Activated B cell treated with CpG ODN at 0.5 μM for 24 hours (primary cell): ENCODE data around the gene PLCD4. TPM values are rescaled to one million over a fixed set of nuclear protein-coding genes. Genes with fewer than 3 reads are reported as not detected.

ENCODE experiments used
- ATAC-seq: fragments of 200-7000 bp; cut with Tn5 transposase; one replicate; pipeline ENCODE4 v1.10.0; 2021; ENCODE audit warnings: low read depth, mild to moderate bottlenecking, moderate library complexity
- CTCF ChIA-PET: fragments of 350-600 bp; sonication (Branson Sonifier 250); formaldehyde crosslinking; loops from one replicate; lab custom pipeline; 2021; ENCODE audit warnings: antibody characterized with exemption; lab: Charles Lee
- POLR2A ChIA-PET: fragments of 350-600 bp; sonication (Branson Sonifier 250); formaldehyde crosslinking; loops from one replicate; lab custom pipeline; 2021; ENCODE audit warnings: antibody characterized with exemption; lab: Charles Lee
- DNase-seq: peaks from one replicate; pipeline ENCODE4 v3.0.0; 2022
- H3K27ac Mint-ChIP-seq: one replicate; pipeline ENCODE4 v1.8.0; 2020; ENCODE audit warnings: mixed read lengths
- H3K27me3 Mint-ChIP-seq: one replicate; pipeline ENCODE4 v1.8.0; 2021; ENCODE audit warnings: mixed read lengths
- H3K36me3 Mint-ChIP-seq: one replicate; pipeline ENCODE4 v1.8.0; 2021; ENCODE audit warnings: low read depth, mixed read lengths
- H3K4me1 Mint-ChIP-seq: one replicate; pipeline ENCODE4 v1.8.0; 2021; ENCODE audit warnings: mixed read lengths
- H3K4me3 Mint-ChIP-seq: one replicate; pipeline ENCODE4 v1.8.0; 2020; ENCODE audit warnings: mild to moderate bottlenecking, mixed read lengths
- H3K9me3 Mint-ChIP-seq: one replicate; pipeline ENCODE4 v1.8.0; 2020; ENCODE audit warnings: mixed read lengths
- intact Hi-C: fragments of 100-400 bp; cut with micrococcal nuclease; formaldehyde crosslinking; loops from one replicate; pipeline ENCODE4 v1.15.1; 2024
- total RNA-seq: library from RNA; stranded (reverse); gene quantifications from 2 replicates; pipeline ENCODE4 v1.2.3, GENCODE V29; 2022
- TF ChIP-seq, protein P1 (sequence below): fragments of 200-600 bp; IDR thresholded peaks from one replicate; pipeline ENCODE4 v1.8.0; 2022; ENCODE audit warnings: antibody characterized with exemption, mild to moderate bottlenecking

Gene PLCD4
- total RNA-seq, 1 donor from 2014 or later = 0.64 TPM

DNA sequence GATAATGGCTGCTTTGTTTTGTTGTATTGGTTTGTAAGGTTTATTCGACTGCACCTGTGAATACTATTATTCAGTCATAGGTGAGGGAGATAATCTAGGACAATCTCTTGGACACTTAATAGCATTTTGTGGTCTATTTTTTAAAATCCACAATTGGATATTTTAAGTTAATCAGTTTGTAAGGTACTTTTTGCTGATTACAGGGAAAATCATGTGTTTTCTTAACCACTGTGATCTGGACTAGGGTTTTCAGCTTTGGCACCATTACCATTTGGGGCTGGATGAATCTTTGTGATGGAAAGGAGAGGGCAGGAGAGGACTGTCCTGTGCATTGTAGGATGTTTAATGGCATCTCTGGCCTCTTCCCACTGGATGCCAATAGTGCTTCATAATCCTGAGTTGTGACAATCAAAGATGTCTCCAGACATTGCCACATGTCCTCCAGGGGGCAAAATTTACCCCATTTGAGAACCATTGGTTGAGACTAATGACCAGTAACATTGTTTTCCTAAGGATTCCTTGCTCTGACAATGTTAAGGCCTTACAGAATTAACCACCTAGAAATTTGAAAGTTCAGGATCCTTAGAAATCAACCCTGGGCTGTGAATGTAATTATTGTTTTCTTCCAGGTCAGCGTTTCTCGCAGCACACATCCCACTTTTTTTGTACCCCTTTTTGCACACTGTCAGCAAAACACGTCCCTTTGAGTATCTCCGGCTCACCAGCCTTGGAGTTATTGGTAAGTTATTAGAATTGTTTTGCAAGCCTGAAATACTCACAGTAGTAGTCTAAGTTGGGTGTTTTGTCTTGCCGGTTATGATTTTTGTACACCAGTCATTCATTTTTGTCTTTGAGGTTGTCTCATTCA is 23.5 kb upstream of the PLCD4 start:
- Mint-ChIP-seq H3K36me3 (peaks cover 74% of the 10 kb centered on the region), H3K27ac (no peak overlapping the region)
- CTCF ChIA-PET = no interaction called here

DNA sequence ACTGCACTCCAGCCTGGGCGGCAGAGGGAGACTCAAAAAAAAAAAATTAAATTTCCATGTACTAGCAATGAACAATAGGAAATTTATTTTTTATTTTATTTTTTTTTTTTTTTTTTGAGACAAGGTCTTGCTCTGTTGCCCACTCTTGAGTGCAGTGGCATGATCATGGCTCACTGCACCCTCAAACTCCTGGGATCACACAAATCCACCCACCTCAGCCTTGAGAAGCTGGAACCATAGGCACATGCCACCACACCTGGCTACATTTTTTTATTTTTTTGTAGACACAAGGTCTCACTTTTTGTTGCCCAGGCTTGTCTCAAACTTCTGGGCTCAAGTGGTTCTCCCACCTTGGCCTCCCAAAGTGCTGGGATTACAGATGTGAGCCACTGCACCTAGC is 22.2 kb upstream of the PLCD4 start:
- ChIA-PET CTCF (no interaction called here), POLR2A (no interaction called here)
- ATAC-seq (no peak), DNase-seq (no peak)
- intact Hi-C loops = no loop called here
- TF ChIP-seq, protein P1, sequence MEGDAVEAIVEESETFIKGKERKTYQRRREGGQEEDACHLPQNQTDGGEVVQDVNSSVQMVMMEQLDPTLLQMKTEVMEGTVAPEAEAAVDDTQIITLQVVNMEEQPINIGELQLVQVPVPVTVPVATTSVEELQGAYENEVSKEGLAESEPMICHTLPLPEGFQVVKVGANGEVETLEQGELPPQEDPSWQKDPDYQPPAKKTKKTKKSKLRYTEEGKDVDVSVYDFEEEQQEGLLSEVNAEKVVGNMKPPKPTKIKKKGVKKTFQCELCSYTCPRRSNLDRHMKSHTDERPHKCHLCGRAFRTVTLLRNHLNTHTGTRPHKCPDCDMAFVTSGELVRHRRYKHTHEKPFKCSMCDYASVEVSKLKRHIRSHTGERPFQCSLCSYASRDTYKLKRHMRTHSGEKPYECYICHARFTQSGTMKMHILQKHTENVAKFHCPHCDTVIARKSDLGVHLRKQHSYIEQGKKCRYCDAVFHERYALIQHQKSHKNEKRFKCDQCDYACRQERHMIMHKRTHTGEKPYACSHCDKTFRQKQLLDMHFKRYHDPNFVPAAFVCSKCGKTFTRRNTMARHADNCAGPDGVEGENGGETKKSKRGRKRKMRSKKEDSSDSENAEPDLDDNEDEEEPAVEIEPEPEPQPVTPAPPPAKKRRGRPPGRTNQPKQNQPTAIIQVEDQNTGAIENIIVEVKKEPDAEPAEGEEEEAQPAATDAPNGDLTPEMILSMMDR = no peak
- Mint-ChIP-seq H3K27ac (no peak overlapping the region), H3K9me3 (no peaks in the 10 kb centered on the region), H3K4me3 (no peak overlapping the region), H3K27me3 (no peaks in the 10 kb centered on the region), H3K36me3 (peaks cover 81% of the 10 kb centered on the region), H3K4me1 (peaks cover 4% of the 10 kb centered on the region)

More for the DNA sequence above, 23.5 kb upstream of the PLCD4 start:
- intact Hi-C loops = no loop called here
- DNase-seq (no peak), ATAC-seq (no peak)
- H3K4me3 Mint-ChIP-seq = no peak overlapping the region
- TF ChIP-seq, protein P1 = no peak
- no peaks in the 10 kb centered on the region for H3K27me3 Mint-ChIP-seq
- POLR2A ChIA-PET = interaction anchor here (0.6 kb wide), 1 partner anchor 345 kb away, joined by 6 read pairs; no protein-coding TSS in a partner anchor
- H3K4me1 Mint-ChIP-seq = peaks cover 7% of the 10 kb centered on the region
- no peaks in the 10 kb centered on the region for H3K9me3 Mint-ChIP-seq

DNA sequence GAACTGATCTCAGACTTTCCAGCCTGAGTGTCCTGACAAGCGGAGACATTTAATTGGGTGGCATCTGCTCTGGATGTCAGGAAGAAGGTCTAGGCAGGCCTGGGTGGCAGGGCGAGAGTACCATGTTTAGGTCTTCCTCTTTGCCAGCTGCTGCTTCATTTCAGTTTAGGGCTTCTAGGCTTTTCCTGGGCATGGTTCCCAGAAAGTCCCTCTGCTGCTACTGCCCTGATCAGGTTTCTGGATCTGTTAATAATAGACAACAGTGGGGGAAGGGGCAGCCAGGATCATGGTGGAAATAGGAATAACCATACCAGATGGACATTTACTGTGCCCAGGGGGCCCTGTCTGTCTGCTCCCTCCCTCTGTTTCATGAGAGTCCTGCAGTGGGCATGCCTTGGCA is 2.3 kb upstream of the PLCD4 start:
- H3K27ac Mint-ChIP-seq = no peak overlapping the region
- H3K9me3 Mint-ChIP-seq = no peaks in the 10 kb centered on the region
- intact Hi-C loops = no loop called here
- CTCF ChIA-PET = no interaction called here
- POLR2A ChIA-PET = no interaction called here
- peaks cover under 1% of the 10 kb centered on the region for H3K4me1 Mint-ChIP-seq
- H3K4me3 Mint-ChIP-seq = no peak overlapping the region
- TF ChIP-seq, protein P1 = no peak
- ATAC-seq = no peak
- H3K27me3 Mint-ChIP-seq = peaks cover 11% of the 10 kb centered on the region
- no peak for DNase-seq
- no peaks in the 10 kb centered on the region for H3K36me3 Mint-ChIP-seq

DNA sequence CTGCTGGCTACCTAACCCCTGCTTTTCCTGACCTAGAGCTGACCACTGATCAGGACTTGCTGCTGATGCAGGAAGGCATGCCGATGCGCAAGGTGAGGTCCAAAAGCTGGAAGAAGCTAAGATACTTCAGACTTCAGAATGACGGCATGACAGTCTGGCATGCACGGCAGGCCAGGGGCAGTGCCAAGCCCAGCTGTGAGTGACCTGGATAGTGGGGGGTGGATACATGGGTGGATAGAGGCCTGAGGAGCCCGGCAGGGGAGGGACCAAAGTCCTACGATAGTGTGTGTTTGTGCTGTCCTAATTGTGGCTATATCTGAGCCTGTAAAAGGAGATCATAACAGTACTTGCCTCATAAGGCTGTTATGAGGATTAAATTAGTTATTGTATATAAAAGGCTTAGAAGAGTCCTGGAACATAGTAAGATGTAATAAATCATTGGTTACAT is 8.2 kb downstream of the PLCD4 start:
- ChIA-PET POLR2A (no interaction called here), CTCF (no interaction called here)
- ATAC-seq = no peak
- intact Hi-C loops = no loop called here
- no peaks in the 10 kb centered on the region for H3K4me1 Mint-ChIP-seq
- H3K27me3 Mint-ChIP-seq = no peaks in the 10 kb centered on the region
- no peak overlapping the region for H3K4me3 Mint-ChIP-seq
- no peak for DNase-seq
- no peaks in the 10 kb centered on the region for H3K36me3 Mint-ChIP-seq
- TF ChIP-seq, protein P1 = no peak
- no peak overlapping the region for H3K27ac Mint-ChIP-seq
- H3K9me3 Mint-ChIP-seq = no peaks in the 10 kb centered on the region

DNA sequence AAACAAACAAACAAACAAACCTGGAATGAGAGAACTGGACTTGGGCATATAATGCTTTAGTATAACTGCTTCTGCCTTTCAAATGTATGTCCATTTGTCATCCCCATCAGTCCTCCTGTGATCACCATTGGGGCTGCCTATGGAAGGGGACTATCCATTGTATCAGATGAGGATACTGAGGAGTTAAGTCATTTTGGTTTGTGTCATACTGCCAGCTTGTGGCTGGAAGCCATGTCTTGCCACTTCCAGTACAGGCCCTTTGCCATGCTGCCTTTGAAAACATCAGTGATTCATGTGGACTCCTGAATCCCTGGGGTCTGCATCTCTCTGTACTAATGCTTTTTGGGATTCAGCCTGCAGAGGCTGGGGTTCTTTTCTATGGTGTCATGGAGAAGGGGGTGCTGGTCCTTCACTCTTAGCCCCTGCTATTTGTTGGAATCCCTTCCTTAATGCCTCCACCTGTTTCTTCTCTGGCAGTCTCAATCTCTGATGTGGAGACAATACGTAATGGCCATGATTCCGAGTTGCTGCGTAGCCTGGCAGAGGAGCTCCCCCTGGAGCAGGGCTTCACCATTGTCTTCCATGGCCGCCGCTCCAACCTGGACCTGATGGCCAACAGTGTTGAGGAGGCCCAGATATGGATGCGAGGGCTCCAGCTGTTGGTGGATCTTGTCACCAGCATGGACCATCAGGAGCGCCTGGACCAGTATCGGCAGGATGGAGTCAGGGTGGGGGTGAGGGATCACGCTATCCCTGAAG is 10.6 kb downstream of the PLCD4 start:
- CTCF ChIA-PET = no interaction called here
- H3K4me1 Mint-ChIP-seq = peaks cover 3% of the 10 kb centered on the region

More for the DNA sequence above, 10.6 kb downstream of the PLCD4 start:
- no peak for ATAC-seq
- TF ChIP-seq, protein P1 = no peak
- no peaks in the 10 kb centered on the region for H3K9me3 Mint-ChIP-seq
- POLR2A ChIA-PET = no interaction called here
- DNase-seq = no peak
- no peak overlapping the region for H3K27ac Mint-ChIP-seq
- intact Hi-C loops = no loop called here
- no peaks in the 10 kb centered on the region for H3K27me3 Mint-ChIP-seq
- no peaks in the 10 kb centered on the region for H3K36me3 Mint-ChIP-seq
- no peak overlapping the region for H3K4me3 Mint-ChIP-seq
